CD4-positive, alpha-beta memory T cell (primary cell): Measurements from ENCODE around the gene TADA1. TPM values are rescaled to one million over a fixed set of nuclear protein-coding genes. Genes with fewer than 3 reads are reported as not detected.
A peak's percentile ranks its signal among the peaks of the same experiment; 100 is the strongest.

ENCODE experiments used
- CTCF ChIA-PET: fragments of 350-600 bp; sonication (Branson Sonifier 250); formaldehyde crosslinking; loops from one replicate; lab custom pipeline; 2021; ENCODE audit warnings: inconsistent platforms; ENCODE audit not compliant: partially characterized antibody; lab: Charles Lee
- POLR2A ChIA-PET: fragments of 350-600 bp; sonication (Branson Sonifier 250); formaldehyde crosslinking; loops from one replicate; lab custom pipeline; 2021; ENCODE audit not compliant: partially characterized antibody; lab: Charles Lee
- DNase-seq, 5 donors: peaks; one replicate each; pipeline versions ENCODE4 v3.0.0 to v3.0.0-alpha.2; 2020 to 2022; ENCODE audit warnings: mixed read lengths in 1 of 5
- H3K27ac ChIP-seq: one replicate; pipeline ENCODE4 v1.7.0; 2013; ENCODE audit warnings: low read depth, low read length
- H3K27me3 ChIP-seq: 2 replicates; pipeline ENCODE4 v1.7.0; 2013; ENCODE audit warnings: mild to moderate bottlenecking, low read length, moderate library complexity; ENCODE audit not compliant: insufficient read depth
- H3K36me3 ChIP-seq: 2 replicates; pipeline ENCODE4 v1.7.0; 2013; ENCODE audit warnings: mild to moderate bottlenecking, low read length, moderate library complexity; ENCODE audit not compliant: insufficient read depth
- H3K4me1 ChIP-seq: 2 replicates; pipeline ENCODE4 v1.7.0; 2013; ENCODE audit warnings: mild to moderate bottlenecking, low read length, moderate library complexity; ENCODE audit not compliant: insufficient read depth
- H3K4me3 ChIP-seq, 2 donors: one replicate each; pipeline ENCODE4 v1.7.0; 2013; ENCODE audit warnings: low read length in 2 of 2, mild to moderate bottlenecking in 1 of 2
- H3K9me3 ChIP-seq, 2 donors: one replicate each; pipeline ENCODE4 v1.7.0; 2013; ENCODE audit warnings: low read length in 2 of 2, control low read depth in 1 of 2; ENCODE audit not compliant: control insufficient read depth in 1 of 2
- H3K27ac Mint-ChIP-seq, 7 donors: one replicate each; pipeline ENCODE4 v1.8.0; 2020 to 2021; ENCODE audit warnings: mixed read lengths in 7 of 7, mild to moderate bottlenecking in 6 of 7, inconsistent platforms in 3 of 7, moderate library complexity in 3 of 7
- H3K27me3 Mint-ChIP-seq, 2 donors: one replicate each; pipeline ENCODE4 v1.8.0; 2020 to 2021; ENCODE audit warnings: mixed read lengths in 2 of 2
- H3K36me3 Mint-ChIP-seq, 2 donors: one replicate each; pipeline ENCODE4 v1.8.0; 2020 to 2021; ENCODE audit warnings: mixed read lengths in 2 of 2, inconsistent platforms in 1 of 2, mild to moderate bottlenecking in 1 of 2
- H3K4me1 Mint-ChIP-seq, 4 donors: one replicate each; pipeline ENCODE4 v1.8.0; 2020 to 2021; ENCODE audit warnings: mixed read lengths in 4 of 4, mild to moderate bottlenecking in 1 of 4
- H3K4me3 Mint-ChIP-seq, 8 donors: one replicate each; pipeline ENCODE4 v1.8.0; 2020 to 2021; ENCODE audit warnings: mixed read lengths in 8 of 8, mild to moderate bottlenecking in 7 of 8, moderate library complexity in 6 of 8, inconsistent platforms in 3 of 8
- H3K9me3 Mint-ChIP-seq, 8 donors: one replicate each; pipeline ENCODE4 v1.8.0; 2020 to 2021; ENCODE audit warnings: mixed read lengths in 8 of 8, mild to moderate bottlenecking in 5 of 8, inconsistent platforms in 3 of 8, moderate library complexity in 1 of 8
- intact Hi-C: fragments of 100-400 bp; cut with micrococcal nuclease; formaldehyde crosslinking; loops from one replicate; pipeline ENCODE4 v1.15.1; 2023
- polyA plus RNA-seq, 2 donors: library from polyadenylated mRNA; unstranded; fragments of 300-500 nt; fragmentation: Illumina TruSeq; gene quantifications; one replicate each; pipeline ENCODE4 v1.2.3, GENCODE V29; 2021
- total RNA-seq, 2 experiments: library from RNA; stranded (reverse); gene quantifications; one replicate each; pipeline ENCODE4 v1.2.3, GENCODE V29; 2021

The TADA1 gene, protein sequence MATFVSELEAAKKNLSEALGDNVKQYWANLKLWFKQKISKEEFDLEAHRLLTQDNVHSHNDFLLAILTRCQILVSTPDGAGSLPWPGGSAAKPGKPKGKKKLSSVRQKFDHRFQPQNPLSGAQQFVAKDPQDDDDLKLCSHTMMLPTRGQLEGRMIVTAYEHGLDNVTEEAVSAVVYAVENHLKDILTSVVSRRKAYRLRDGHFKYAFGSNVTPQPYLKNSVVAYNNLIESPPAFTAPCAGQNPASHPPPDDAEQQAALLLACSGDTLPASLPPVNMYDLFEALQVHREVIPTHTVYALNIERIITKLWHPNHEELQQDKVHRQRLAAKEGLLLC
- total RNA-seq, result 10 to 100 TPM; 15.3 to 16.0 TPM
- 10 to 100 TPM; 18.0 to 23.6 TPM for polyA plus RNA-seq

- peaks cover 0 to 4% (median 0%) of the 10 kb centered on the region in 8 donors for H3K9me3 Mint-ChIP-seq
- CTCF ChIA-PET, result interaction anchor here (0.8 to 2.9 kb wide), 7 partner anchors 12 to 185 kb away, joined by 3 to 14 read pairs (median 4); no protein-coding TSS in a partner anchor
- peak within 1 kb of the TSS; percentile 92 to 99 (median 99) for H3K27ac Mint-ChIP-seq
- peaks cover 32 to 56% (median 45%) of the 10 kb centered on the region in 4 donors for H3K4me1 Mint-ChIP-seq
- Histone ChIP-seq H3K4me1 (peaks cover 32% of the 10 kb centered on the region), H3K36me3 (no peaks in the 10 kb centered on the region), H3K4me3 (peak within 1 kb of the TSS; percentile 52 to 88), H3K9me3 (no peaks in the 10 kb centered on the region), H3K27me3 (no peaks in the 10 kb centered on the region), H3K27ac (peak within 1 kb of the TSS; percentile 69)
- intact Hi-C loops, result loop anchor here (1.0 to 5.0 kb wide), 3 partner anchors 37 to 1061 kb away; partner anchors contain the start of genes DCAF6, MPC2, POGK and POU2F1
- H3K4me3 Mint-ChIP-seq, result peak within 1 kb of the TSS; percentile 95 to 100 (median 99)
- H3K27me3 Mint-ChIP-seq, result peaks cover 0 to 1% of the 10 kb centered on the region in 2 donors
- peaks cover 0 to 7% of the 10 kb centered on the region in 2 donors for H3K36me3 Mint-ChIP-seq
- peak; percentile 96 to 99 (median 97) for DNase-seq
- POLR2A ChIA-PET, result interaction anchor here (0.8 to 2.3 kb wide), 17 partner anchors 10 to 1060 kb away, joined by 3 to 54 read pairs (median 5); partner anchors contain the start of genes DCAF6, GPA33, ILDR2 and MPC2
Measured at GRCh38 chr1:166875734-166876539, at the start of gene TADA1. Gene TADA1 (minus strand): TSS chr1:166876264. CDS start chr1:166876233, 31 bp downstream.

GRCh38 chr1:166924823-166925541 is 48.9 kb upstream of the TADA1 start:
- Histone ChIP-seq H3K4me3 (no peak overlapping the region), H3K27ac (no peak overlapping the region), H3K27me3 (no peaks in the 10 kb centered on the region), H3K4me1 (no peaks in the 10 kb centered on the region), H3K9me3 (no peaks in the 10 kb centered on the region), H3K36me3 (no peaks in the 10 kb centered on the region)
- peaks cover 14 to 21% of the 10 kb centered on the region in 2 donors for H3K27me3 Mint-ChIP-seq
- DNase-seq, result no peak
- no peak overlapping the region for H3K4me3 Mint-ChIP-seq
- H3K36me3 Mint-ChIP-seq, result no peaks in the 10 kb centered on the region
- intact Hi-C loops, result no loop called here
- POLR2A ChIA-PET, result no interaction called here
- peaks cover 0 to 1% (median 0%) of the 10 kb centered on the region in 4 donors for H3K4me1 Mint-ChIP-seq
- no peak overlapping the region for H3K27ac Mint-ChIP-seq
- CTCF ChIA-PET, result interaction anchor here (1.3 to 1.6 kb wide), 2 partner anchors 14 to 135 kb away, joined by 5 to 7 read pairs; no protein-coding TSS in a partner anchor
- H3K9me3 Mint-ChIP-seq, result no peaks in the 10 kb centered on the region

GRCh38 chr1:166920561-166921475 is 44.8 kb upstream of the TADA1 start:
- Histone ChIP-seq H3K4me3 (no peak overlapping the region), H3K27me3 (no peaks in the 10 kb centered on the region), H3K4me1 (no peaks in the 10 kb centered on the region), H3K27ac (no peak overlapping the region), H3K36me3 (no peaks in the 10 kb centered on the region), H3K9me3 (no peaks in the 10 kb centered on the region)
- Mint-ChIP-seq H3K4me3 (no peak overlapping the region), H3K9me3 (no peaks in the 10 kb centered on the region), H3K4me1 (peaks cover 0 to 1% (median 0%) of the 10 kb centered on the region in 4 donors), H3K27ac (no peak overlapping the region), H3K36me3 (no peaks in the 10 kb centered on the region), H3K27me3 (peaks cover 20 to 41% of the 10 kb centered on the region in 2 donors)
- DNase-seq, result no peak
- ChIA-PET POLR2A (no interaction called here), CTCF (no interaction called here)
- intact Hi-C loops, result no loop called here

DNA sequence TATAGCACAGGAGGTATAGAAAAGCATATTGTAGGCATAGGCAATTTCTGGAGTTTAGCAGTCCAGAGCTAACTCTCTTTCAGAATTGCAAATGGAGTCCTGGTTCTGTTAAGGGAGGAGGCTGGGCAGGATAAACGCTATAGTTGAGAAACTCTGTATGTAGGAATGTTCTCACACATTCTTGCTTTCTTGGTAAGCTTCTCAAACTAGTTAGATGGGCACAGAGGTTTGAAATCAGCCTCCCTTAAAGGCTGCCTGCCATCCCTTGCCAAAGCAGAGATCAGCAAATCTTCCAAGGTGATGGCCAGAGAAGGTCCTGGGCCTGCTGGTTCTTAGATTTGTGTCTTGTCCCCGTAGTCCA is 42.9 kb upstream of the TADA1 start:
- Mint-ChIP-seq H3K27ac (no peak overlapping the region), H3K9me3 (no peaks in the 10 kb centered on the region), H3K27me3 (peaks cover 20 to 41% of the 10 kb centered on the region in 2 donors), H3K36me3 (no peaks in the 10 kb centered on the region), H3K4me1 (peaks cover 0 to 1% (median 0%) of the 10 kb centered on the region in 4 donors), H3K4me3 (no peak overlapping the region)
- H3K27ac ChIP-seq, result no peak overlapping the region
- no peak for DNase-seq
- H3K36me3 ChIP-seq, result no peaks in the 10 kb centered on the region
- H3K9me3 ChIP-seq, result no peaks in the 10 kb centered on the region
- no peaks in the 10 kb centered on the region for H3K27me3 ChIP-seq
- ChIA-PET CTCF (interaction anchor here (0.7 to 18.6 kb wide), 3 partner anchors 9 to 206 kb away, joined by 3 to 842 read pairs (median 11); no protein-coding TSS in a partner anchor), POLR2A (no interaction called here)
- intact Hi-C loops, result no loop called here
- no peaks in the 10 kb centered on the region for H3K4me1 ChIP-seq
- no peak overlapping the region for H3K4me3 ChIP-seq

GRCh38 chr1:166918088-166918955 is 42.3 kb upstream of the TADA1 start:
- intact Hi-C loops, result no loop called here
- no peak overlapping the region for H3K4me3 Mint-ChIP-seq
- Histone ChIP-seq H3K9me3 (no peaks in the 10 kb centered on the region), H3K27ac (no peak overlapping the region), H3K4me1 (no peaks in the 10 kb centered on the region), H3K36me3 (no peaks in the 10 kb centered on the region), H3K27me3 (no peaks in the 10 kb centered on the region), H3K4me3 (no peak overlapping the region)
- DNase-seq, result no peak
- no peak overlapping the region for H3K27ac Mint-ChIP-seq
- H3K4me1 Mint-ChIP-seq, result peaks cover 0 to 1% (median 0%) of the 10 kb centered on the region in 4 donors
- peaks cover 20 to 40% of the 10 kb centered on the region in 2 donors for H3K27me3 Mint-ChIP-seq
- CTCF ChIA-PET, result interaction anchor here (0.7 to 18.6 kb wide), 3 partner anchors 8 to 206 kb away, joined by 3 to 842 read pairs (median 11); no protein-coding TSS in a partner anchor
- no peaks in the 10 kb centered on the region for H3K9me3 Mint-ChIP-seq
- H3K36me3 Mint-ChIP-seq, result no peaks in the 10 kb centered on the region
- POLR2A ChIA-PET, result no interaction called here
